Measurements from ENCODE around the gene MAP2K1. TPM values are rescaled to one million over a fixed set of nuclear protein-coding genes. Genes with fewer than 3 reads are reported as not detected.
"Not testable (repeated sequence)": the region's sequence is repeated elsewhere in the genome, so short reads cannot be mapped to it uniquely, and the experiment has no call there.

Gene MAP2K1
- total and polyA plus RNA-seq, 9 of the 15 experiments (the other 6 are each of a cell fraction or from before 2014, with no cell fraction given), result 7.5 to 58.3 (median 30.0) TPM

GRCh38 chr15:66459818-66460615, 73.3 kb downstream of the MAP2K1 start:
- H3K9me3 ChIP-seq (replicated peaks; ENCODE audit: control insufficient read depth, insufficient read depth, low read depth, low read length), result no peaks in the 10 kb centered on the region; the same call in 1 of the 2 replicates
- H4K20me1 ChIP-seq (replicated peaks; ENCODE audit: control insufficient read depth, insufficient read depth, low read length), result no peaks in the 10 kb centered on the region
- H3K36me3 ChIP-seq (ENCODE audit: control insufficient read depth, insufficient read depth, low read length), result peaks cover 14% of the 10 kb centered on the region; the same call in 1 of the 3 replicates
- no peak overlapping the region for H2AFZ ChIP-seq (ENCODE audit: low read depth, low read length)
- 73% methylated on average over 3 of the region's 3 CpGs for WGBS (ENCODE audit: insufficient coverage, low coverage, missing lambda C conversion rate)
- no peak overlapping the region for H3K4me2 ChIP-seq (ENCODE audit: insufficient read depth, low read length)
- ChIA-PET POLR2A (interaction anchor here (0.6 to 1.5 kb wide), 5 partner anchors 9 to 240 kb away, joined by 3 to 5 read pairs (median 3); partner anchors contain the start of gene SNAPC5), CTCF (ENCODE audit: low intra/inter-chr PET ratio) (no interaction called here)
- in situ Hi-C loops (cut with MboI), result no loop called here
- no peak overlapping the region for H3K9ac ChIP-seq (ENCODE audit: insufficient read depth in 1 of 2, low read depth in 2 of 2, low read length in 2 of 2)
- ATAC-seq, result no peak
- H3K4me1 ChIP-seq (replicated peaks in 1 of 2; ENCODE audit: control insufficient read depth in 2 of 2, insufficient read depth in 2 of 2, low read length in 2 of 2), result no peaks in the 10 kb centered on the region
- no peak for DNase-seq (ENCODE audit: extremely low read depth in 1 of 4, low spot score in 3 of 4)
- no peaks in the 10 kb centered on the region for H3K27me3 ChIP-seq (ENCODE audit: control insufficient read depth in 2 of 2, insufficient read depth in 2 of 2, low read length in 2 of 2)
- H3K4me3 ChIP-seq, result no peak overlapping the region
- H3K79me2 ChIP-seq (ENCODE audit: control insufficient read depth, insufficient read depth, low read length), result no peaks in the 10 kb centered on the region
- intact Hi-C loops (cut with micrococcal nuclease), result no loop called here
- no peak for FAIRE-seq
- H3K9me1 ChIP-seq (ENCODE audit: control insufficient read depth, insufficient read depth, low read length), result no peaks in the 10 kb centered on the region
- BruUV-seq (replicated peaks), result no TSS peak
- H3K27ac ChIP-seq (ENCODE audit: extremely low read depth, low read depth, low read length), result no peak overlapping the region
- TF ChIP-seq, protein P1, sequence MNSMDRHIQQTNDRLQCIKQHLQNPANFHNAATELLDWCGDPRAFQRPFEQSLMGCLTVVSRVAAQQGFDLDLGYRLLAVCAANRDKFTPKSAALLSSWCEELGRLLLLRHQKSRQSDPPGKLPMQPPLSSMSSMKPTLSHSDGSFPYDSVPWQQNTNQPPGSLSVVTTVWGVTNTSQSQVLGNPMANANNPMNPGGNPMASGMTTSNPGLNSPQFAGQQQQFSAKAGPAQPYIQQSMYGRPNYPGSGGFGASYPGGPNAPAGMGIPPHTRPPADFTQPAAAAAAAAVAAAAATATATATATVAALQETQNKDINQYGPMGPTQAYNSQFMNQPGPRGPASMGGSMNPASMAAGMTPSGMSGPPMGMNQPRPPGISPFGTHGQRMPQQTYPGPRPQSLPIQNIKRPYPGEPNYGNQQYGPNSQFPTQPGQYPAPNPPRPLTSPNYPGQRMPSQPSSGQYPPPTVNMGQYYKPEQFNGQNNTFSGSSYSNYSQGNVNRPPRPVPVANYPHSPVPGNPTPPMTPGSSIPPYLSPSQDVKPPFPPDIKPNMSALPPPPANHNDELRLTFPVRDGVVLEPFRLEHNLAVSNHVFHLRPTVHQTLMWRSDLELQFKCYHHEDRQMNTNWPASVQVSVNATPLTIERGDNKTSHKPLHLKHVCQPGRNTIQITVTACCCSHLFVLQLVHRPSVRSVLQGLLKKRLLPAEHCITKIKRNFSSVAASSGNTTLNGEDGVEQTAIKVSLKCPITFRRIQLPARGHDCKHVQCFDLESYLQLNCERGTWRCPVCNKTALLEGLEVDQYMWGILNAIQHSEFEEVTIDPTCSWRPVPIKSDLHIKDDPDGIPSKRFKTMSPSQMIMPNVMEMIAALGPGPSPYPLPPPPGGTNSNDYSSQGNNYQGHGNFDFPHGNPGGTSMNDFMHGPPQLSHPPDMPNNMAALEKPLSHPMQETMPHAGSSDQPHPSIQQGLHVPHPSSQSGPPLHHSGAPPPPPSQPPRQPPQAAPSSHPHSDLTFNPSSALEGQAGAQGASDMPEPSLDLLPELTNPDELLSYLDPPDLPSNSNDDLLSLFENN (IDR thresholded peaks at IDR 0.05; ENCODE audit: low read depth in 2 of 2, low read length in 2 of 2), result no peak
- TF ChIP-seq SMARCA5 (IDR thresholded peaks at IDR 0.05) (no peak), FOXM1 (IDR thresholded peaks at IDR 0.05; ENCODE audit: low read depth) (no peak), FOXM1 (CRISPR knock-in tag; IDR thresholded peaks at IDR 0.05; ENCODE audit: low read depth) (no peak), ZNF589 (CRISPR knock-in tag; IDR thresholded peaks at IDR 0.05; ENCODE audit: low read depth) (no peak), TEAD2 (tag; IDR thresholded peaks at IDR 0.05) (no peak), TAF1 (IDR thresholded peaks at IDR 0.05; ENCODE audit: control insufficient read depth, extremely low read depth, insufficient read depth, low read length, severe bottlenecking) (no peak), ATF1 (CRISPR knock-in tag; IDR thresholded peaks at IDR 0.05) (no peak), ATF1 (tag; IDR thresholded peaks at IDR 0.05) (no peak)
- TF ChIP-seq, protein P2, sequence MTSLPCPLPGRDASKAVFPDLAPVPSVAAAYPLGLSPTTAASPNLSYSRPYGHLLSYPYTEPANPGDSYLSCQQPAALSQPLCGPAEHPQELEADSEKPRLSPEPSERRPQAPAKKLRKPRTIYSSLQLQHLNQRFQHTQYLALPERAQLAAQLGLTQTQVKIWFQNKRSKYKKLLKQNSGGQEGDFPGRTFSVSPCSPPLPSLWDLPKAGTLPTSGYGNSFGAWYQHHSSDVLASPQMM (CRISPR knock-in tag; IDR thresholded peaks at IDR 0.05), result no peak

GRCh38 chr15:66461294-66461693, 74.6 kb downstream of the MAP2K1 start:
- CTCF ChIA-PET (ENCODE audit: low intra/inter-chr PET ratio); H3K4me3 ChIP-seq; H4K20me1 ChIP-seq (replicated peaks; ENCODE audit: control insufficient read depth, insufficient read depth, low read length); H2AFZ ChIP-seq (ENCODE audit: low read depth, low read length); H3K9me3 ChIP-seq (replicated peaks; ENCODE audit: control insufficient read depth, insufficient read depth, low read depth, low read length); H3K4me2 ChIP-seq (ENCODE audit: insufficient read depth, low read length); ATAC-seq; DNase-seq (ENCODE audit: extremely low read depth in 1 of 4, low spot score in 3 of 4); H3K36me3 ChIP-seq (ENCODE audit: control insufficient read depth, insufficient read depth, low read length); H3K27me3 ChIP-seq (ENCODE audit: control insufficient read depth in 2 of 2, insufficient read depth in 2 of 2, low read length in 2 of 2); H3K9me1 ChIP-seq (ENCODE audit: control insufficient read depth, insufficient read depth, low read length); H3K79me2 ChIP-seq (ENCODE audit: control insufficient read depth, insufficient read depth, low read length); BruUV-seq (replicated peaks); H3K27ac ChIP-seq (ENCODE audit: extremely low read depth, low read depth, low read length); H3K9ac ChIP-seq (ENCODE audit: insufficient read depth in 1 of 2, low read depth in 2 of 2, low read length in 2 of 2); H3K4me1 ChIP-seq (replicated peaks in 1 of 2; ENCODE audit: control insufficient read depth in 2 of 2, insufficient read depth in 2 of 2, low read length in 2 of 2); FAIRE-seq; in situ Hi-C loops (cut with MboI); intact Hi-C loops (cut with micrococcal nuclease): not testable (repeated sequence)
- WGBS (ENCODE audit: insufficient coverage, low coverage, missing lambda C conversion rate), result 91% methylated on average over 6 of the region's 6 CpGs
- POLR2A ChIA-PET, result interaction anchor here (0.5 to 1.5 kb wide), 3 partner anchors 8 to 105 kb away, joined by 3 to 5 read pairs (median 4); partner anchors contain the start of gene TIPIN
